Erythroblast (primary cell): ENCODE data around the gene PRTFDC1.

Source experiments
- GATA1 ChIP-seq: IDR thresholded peaks from 2 replicates; pipeline ENCODE4 v1.6.1; 2011; ENCODE audit warnings: low read depth, mild to moderate bottlenecking, control low read depth, low read length, moderate library complexity
- POLR2A ChIP-seq: IDR thresholded peaks from 2 replicates; pipeline ENCODE4 v1.6.1; 2011; ENCODE audit warnings: mild to moderate bottlenecking, low read length

DNA sequence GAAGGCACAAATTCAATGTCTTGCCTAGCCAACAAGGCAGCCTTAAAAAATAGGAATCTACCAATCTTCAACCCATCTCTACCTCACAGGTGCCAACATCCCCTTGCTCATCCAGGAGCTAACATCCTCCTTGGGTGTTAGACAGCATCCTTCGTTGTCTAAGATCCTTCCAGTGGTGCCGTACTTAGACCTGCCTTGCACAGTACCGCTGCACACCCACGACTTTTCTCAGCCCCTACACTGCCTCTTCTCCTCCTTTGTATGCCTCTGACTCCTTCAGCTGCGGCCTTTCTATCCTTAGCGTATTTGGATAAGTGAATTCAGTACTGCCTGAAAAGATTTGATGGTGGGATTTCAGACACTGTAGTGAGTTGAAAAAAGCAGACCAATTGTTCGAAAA lies 15.9 kb upstream of the PRTFDC1 start:
- no peak for TF ChIP-seq POLR2A
- no peak for TF ChIP-seq GATA1
